ENCODE results near the gene VIPR2.

GRCh38 chr7:159153511-159153910, 8.8 kb upstream of the VIPR2 start:
- TF ChIP-seq CTCF (conservative IDR thresholded peaks at IDR 0.05; ENCODE audit: low read depth in 2 of 2), result no peak
- no peak for TF ChIP-seq POLR2AphosphoS5 (IDR thresholded peaks at IDR 0.05; ENCODE audit: low read depth)
- TF ChIP-seq JUNB (IDR thresholded peaks at IDR 0.05; ENCODE audit: unreplicated experiment), result no peak
- TF ChIP-seq EZH2 (IDR thresholded peaks at IDR 0.05; ENCODE audit: low read depth, unreplicated experiment), result no peak
- TF ChIP-seq ZNF114 (CRISPR knock-in tag; IDR thresholded peaks at IDR 0.05), result no peak
- TF ChIP-seq EZH2phosphoT487 (IDR thresholded peaks at IDR 0.05; ENCODE audit: unreplicated experiment), result no peak
- no peak for TF ChIP-seq REST (IDR thresholded peaks at IDR 0.05; ENCODE audit: unreplicated experiment)
- no peak for TF ChIP-seq ETS1 (IDR thresholded peaks at IDR 0.05)
- TF ChIP-seq NANOG (IDR thresholded peaks at IDR 0.05; ENCODE audit: borderline replicate concordance), result no peak
- no peak for TF ChIP-seq STAT1 (IDR thresholded peaks at IDR 0.05; ENCODE audit: unreplicated experiment)
- TF ChIP-seq CREB1 (CRISPR knock-in tag; IDR thresholded peaks at IDR 0.05; ENCODE audit: low read depth), result no peak

All from GM23338 (cell line).